Spinal cord (tissue), 10 donors: ENCODE measurements around the gene HDAC2. TPM values are rescaled to one million over a fixed set of nuclear protein-coding genes. Genes with fewer than 3 reads are reported as not detected.

Experiments
- DNase-seq, 6 donors: peaks; one replicate each; pipeline versions ENCODE4 v3.0.0 to v3.0.0-alpha.2; 2013 to 2015; ENCODE audit warnings: low spot score in 6 of 6, low read depth in 4 of 6
- H3K27ac ChIP-seq: one replicate; pipeline ENCODE4 v1.5.1; 2013; ENCODE audit warnings: low read depth, low read length, control low read depth
- H3K27me3 ChIP-seq: one replicate; pipeline ENCODE4 v1.6.1; 2013; ENCODE audit warnings: low read length; ENCODE audit not compliant: control insufficient read depth, insufficient read depth
- H3K36me3 ChIP-seq: one replicate; pipeline ENCODE4 v1.6.1; 2013; ENCODE audit warnings: low read length; ENCODE audit not compliant: control insufficient read depth, insufficient read depth
- H3K4me1 ChIP-seq: one replicate; pipeline ENCODE4 v1.6.1; 2013; ENCODE audit warnings: low read length; ENCODE audit not compliant: control insufficient read depth, insufficient read depth
- H3K4me3 ChIP-seq: one replicate; pipeline ENCODE4 v1.5.1; 2013; ENCODE audit warnings: low read depth, low read length, control low read depth
- H3K9me3 ChIP-seq: one replicate; pipeline ENCODE4 v1.6.1; 2013; ENCODE audit warnings: low read length; ENCODE audit not compliant: control insufficient read depth, insufficient read depth
- WGBS: methylation state at CpG from one replicate; pipeline ENCODE4 v1.1.5; 2013; ENCODE audit warnings: missing lambda C conversion rate; ENCODE audit not compliant: insufficient coverage; 5-methylcytosine and 5-hydroxymethylcytosine counted together
- polyA plus RNA-seq, 2 donors: library from polyadenylated mRNA; unstranded; fragments of 120-200 nt; gene quantifications; one replicate each; pipeline ENCODE4 v1.2.1, GENCODE V29; 2013; ENCODE audit not compliant: insufficient read length in 2 of 2
- total RNA-seq, 2 donors: library from RNA; depleted of rRNA in 1 of 2; stranded (reverse); fragments of 120-200 nt in 1 of 2; fragments of >200 nt in 1 of 2; gene quantifications; one replicate each; pipeline versions ENCODE4 v1.2.3 to v1.2.4, GENCODE V29; 2013 to 2014
- donor health status: healthy.

Gene HDAC2
- total and polyA plus RNA-seq, 4 donors, result 69.3 to 207 (median 155) TPM

DNA sequence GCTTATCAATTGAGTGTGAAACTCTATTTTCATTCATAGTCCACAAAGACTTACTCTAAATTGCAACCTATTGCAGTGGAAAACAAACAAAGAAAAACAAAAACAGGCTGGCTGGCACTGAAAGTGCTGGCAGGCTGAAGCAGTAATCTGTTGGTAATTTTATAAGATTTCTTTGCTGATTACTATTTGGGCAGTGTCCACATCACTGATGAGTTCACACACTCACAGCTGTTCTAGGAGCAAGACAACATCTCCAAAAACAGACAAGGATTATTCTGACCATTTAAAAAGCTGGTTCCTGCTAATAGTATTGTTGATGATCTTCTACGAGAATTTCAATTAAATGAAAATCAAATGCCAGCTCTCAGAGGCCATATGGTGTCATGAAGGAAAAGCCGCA is 86.9 kb downstream of the HDAC2 start:
- Histone ChIP-seq H3K4me1 (no peaks in the 10 kb centered on the region), H3K36me3 (no peaks in the 10 kb centered on the region), H3K27ac (no peak overlapping the region), H3K9me3 (no peaks in the 10 kb centered on the region), H3K27me3 (no peaks in the 10 kb centered on the region), H3K4me3 (no peak overlapping the region)
- peak in 2 of 6 donors; percentile 20 to 63 for DNase-seq
- 88% methylated on average over 1 of the region's 2 CpGs for WGBS

Other genes with a start within 250 kb of the HDAC2 start
- gene MARCKS, start 113.8 kb downstream of the HDAC2 start, total RNA-seq, result 100 to 1,000 TPM; 308 to 365 TPM
- gene MARCKS, start 113.8 kb downstream of the HDAC2 start, polyA plus RNA-seq, result 100 to 1,000 TPM; 542 to 739 TPM